K562 (cell line): ENCODE measurements around the gene GPR162. TPM values are rescaled to one million over a fixed set of nuclear protein-coding genes. Genes with fewer than 3 reads are reported as not detected.
A peak's percentile ranks its signal among the peaks of the same experiment; 100 is the strongest.

Experiments
- ARID1B ChIP-seq: fragments of 450-650 bp; IDR thresholded peaks from 2 replicates; pipeline ENCODE4 v1.6.1; 2016; ENCODE audit warnings: antibody characterized with exemption, mild to moderate bottlenecking, inconsistent platforms
- ARID2 ChIP-seq: fragments of 450-650 bp; IDR thresholded peaks from 2 replicates; pipeline ENCODE4 v1.6.1; 2017; ENCODE audit warnings: antibody characterized with exemption, mild to moderate bottlenecking
- BRF1 ChIP-seq: IDR thresholded peaks from 3 replicates; pipeline ENCODE4 v1.6.1; 2011; ENCODE audit warnings: borderline replicate concordance, mild to moderate bottlenecking; ENCODE audit not compliant: insufficient read length; ENCODE audit errors: extremely low read depth
- DNMT1 ChIP-seq: fragments of 450-650 bp; IDR thresholded peaks from 2 replicates; pipeline ENCODE4 v1.6.1; 2016; ENCODE audit warnings: antibody characterized with exemption, mild to moderate bottlenecking
- GTF2E2 ChIP-seq: fragments of 200-800 bp; sonication (Bioruptor generic); IDR thresholded peaks from 2 replicates; pipeline ENCODE4 v1.6.1; 2016; ENCODE audit warnings: missing genetic modification characterization, missing compliant biosample characterization
- KLF13 ChIP-seq: fragments of 450-650 bp; IDR thresholded peaks from 2 replicates; pipeline ENCODE4 v1.6.1; 2016; ENCODE audit warnings: missing genetic modification characterization, low read depth, mild to moderate bottlenecking, missing compliant biosample characterization, moderate library complexity, borderline replicate concordance
- MYBL2 ChIP-seq, 2 experiments: fragments of 450-650 bp in 1 of 2; sonication (generic) in 1 of 2; formaldehyde crosslinking in 1 of 2; IDR thresholded peaks; 2 replicates each; pipeline versions ENCODE4 v1.6.1 to v1.8.1; 2017 to 2022; ENCODE audit warnings: borderline replicate concordance in 1 of 2, inconsistent platforms in 1 of 2, low read depth in 1 of 2, mild to moderate bottlenecking in 1 of 2, missing genetic modification reagents in 1 of 2, moderate library complexity in 1 of 2
- RBM25 ChIP-seq: fragments of 200-400 bp; formaldehyde crosslinking; IDR thresholded peaks from 2 replicates; pipeline ENCODE4 v1.6.1; 2018; ENCODE audit warnings: low read length, low read depth, moderate library complexity; ENCODE audit not compliant: severe bottlenecking
- RFX5 ChIP-seq: IDR thresholded peaks from 2 replicates; pipeline ENCODE4 v1.6.1; 2011; ENCODE audit warnings: low read depth, mild to moderate bottlenecking, improper control_type of control experiment, low read length
- SMARCB1 ChIP-seq: IDR thresholded peaks from 2 replicates; pipeline ENCODE4 v1.6.1; 2011; ENCODE audit warnings: improper control_type of control experiment, low read depth; ENCODE audit not compliant: insufficient read length
- SRSF9 ChIP-seq: fragments of 200-400 bp; formaldehyde crosslinking; IDR thresholded peaks from 2 replicates; pipeline ENCODE4 v1.6.1; 2017; ENCODE audit warnings: low read depth, low read length, borderline replicate concordance
- TFAM ChIP-seq: fragments of 250-450 bp; sonication (Bioruptor Pico); conservative IDR thresholded peaks from 2 replicates; pipeline ENCODE4 v1.5.0; 2021; ENCODE audit warnings: mild to moderate bottlenecking, moderate library complexity
- XRCC3 ChIP-seq: fragments of 450-650 bp; IDR thresholded peaks from 2 replicates; pipeline ENCODE4 v1.6.1; 2017; ENCODE audit warnings: mild to moderate bottlenecking, moderate library complexity
- ZNF507 ChIP-seq: conservative IDR thresholded peaks from 2 replicates; pipeline ENCODE4 v1.6.1; 2017; ENCODE audit warnings: missing genetic modification characterization, missing compliant biosample characterization
- ZZZ3 ChIP-seq: fragments of 450-650 bp; IDR thresholded peaks from 2 replicates; pipeline ENCODE4 v1.6.1; 2016; ENCODE audit warnings: antibody characterized with exemption, mild to moderate bottlenecking, moderate library complexity
- polyA plus RNA-seq, 8 experiments: library from polyadenylated mRNA; depleted of rRNA in 4 of 8; stranded (reverse) in 5 of 8; unstranded in 3 of 8; fragments of >200 nt; fragmentation: Nextera tagmentation in 2 of 8; fragmentation: Illumina TruSeq in 1 of 8; extraction: Ambion mirVana in 2 of 8; extraction: Trizol in 1 of 8; gene quantifications; 2 replicates each; pipeline versions ENCODE4 v1.2.1 to v1.2.3, GENCODE V29; 2011 to 2014; ENCODE audit warnings: inconsistent platforms in 1 of 8, missing spikeins in 1 of 8
- total RNA-seq, 7 experiments: library from RNA; depleted of rRNA in 6 of 7; stranded (reverse); fragments of >200 nt in 6 of 7; fragmentation: Illumina TruSeq in 2 of 7; extraction: Trizol in 2 of 7; gene quantifications; 2 replicates each; pipeline versions ENCODE4 v1.2.1 to v1.2.3, GENCODE V29; 2011 to 2021; ENCODE audit warnings: low replicate concordance in 1 of 7
- TF ChIP-seq, protein P1 (sequence below): fragments of 450-650 bp; formaldehyde crosslinking; IDR thresholded peaks from 2 replicates; pipeline ENCODE4 v1.4.0; 2020; ENCODE audit warnings: mild to moderate bottlenecking, moderate library complexity
- TF ChIP-seq, protein P2 (sequence below), 2 experiments: fragments of 450-650 bp; conservative IDR thresholded peaks; 2 replicates each; pipeline ENCODE4 v1.6.1; 2017; ENCODE audit warnings: mild to moderate bottlenecking in 2 of 2, moderate library complexity in 2 of 2
- TF ChIP-seq, protein P3 (sequence below): sonication (generic); formaldehyde crosslinking; IDR thresholded peaks from 2 replicates; pipeline ENCODE4 v1.8.1; 2023; ENCODE audit warnings: mild to moderate bottlenecking, missing genetic modification reagents
- TF ChIP-seq, protein P4 (sequence below): sonication (generic); formaldehyde crosslinking; IDR thresholded peaks from 2 replicates; pipeline ENCODE4 v1.8.0; 2022; ENCODE audit warnings: mild to moderate bottlenecking, missing genetic modification reagents

The GPR162 gene
- total and polyA plus RNA-seq, 9 of the 15 experiments (the other 6 are each of a cell fraction or from before 2014, with no cell fraction given), result 0.65 to 1.8 (median 1.1) TPM; not detected in 2

DNA sequence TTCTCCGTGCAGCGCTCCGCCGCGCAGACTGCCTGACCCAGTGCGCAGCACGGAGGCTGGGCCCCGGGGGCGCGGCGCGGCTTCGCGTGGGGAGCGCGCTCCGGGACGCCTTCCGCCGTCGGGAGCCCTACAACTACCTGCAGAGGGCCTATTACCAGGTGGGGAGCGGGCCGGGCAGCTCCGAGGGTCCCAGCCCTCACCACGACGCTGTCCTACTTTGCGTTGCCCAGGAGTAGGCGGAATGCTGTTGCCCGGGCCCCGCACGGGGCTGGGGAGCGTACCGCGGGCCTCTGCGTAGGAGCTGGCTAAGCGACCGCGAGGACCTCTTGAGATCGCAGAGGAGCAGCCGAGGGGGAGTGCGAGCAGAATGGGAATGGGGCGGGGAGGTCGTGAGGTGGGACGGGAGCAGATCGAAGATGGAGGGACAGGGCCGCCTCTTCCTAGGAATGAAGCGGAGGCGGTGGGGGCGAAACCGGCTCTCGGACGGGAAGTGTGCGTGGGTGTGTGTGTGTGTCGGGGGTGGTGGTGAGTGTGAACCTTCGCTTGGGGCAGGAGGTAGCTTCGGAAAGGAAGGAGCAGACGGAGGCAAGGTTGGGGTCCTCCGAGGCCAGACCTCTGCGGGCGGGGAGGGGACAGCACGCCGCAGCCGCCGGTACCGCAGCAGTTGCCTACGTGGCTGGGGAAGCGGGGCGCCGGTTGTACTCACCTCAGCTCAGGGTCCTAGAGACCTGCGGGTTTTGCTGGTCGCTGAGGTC, 7.3 kb downstream of the GPR162 start (continued):
- TF ChIP-seq, protein P1, sequence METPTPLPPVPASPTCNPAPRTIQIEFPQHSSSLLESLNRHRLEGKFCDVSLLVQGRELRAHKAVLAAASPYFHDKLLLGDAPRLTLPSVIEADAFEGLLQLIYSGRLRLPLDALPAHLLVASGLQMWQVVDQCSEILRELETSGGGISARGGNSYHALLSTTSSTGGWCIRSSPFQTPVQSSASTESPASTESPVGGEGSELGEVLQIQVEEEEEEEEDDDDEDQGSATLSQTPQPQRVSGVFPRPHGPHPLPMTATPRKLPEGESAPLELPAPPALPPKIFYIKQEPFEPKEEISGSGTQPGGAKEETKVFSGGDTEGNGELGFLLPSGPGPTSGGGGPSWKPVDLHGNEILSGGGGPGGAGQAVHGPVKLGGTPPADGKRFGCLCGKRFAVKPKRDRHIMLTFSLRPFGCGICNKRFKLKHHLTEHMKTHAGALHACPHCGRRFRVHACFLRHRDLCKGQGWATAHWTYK (CRISPR knock-in tag), result no peak
- TF ChIP-seq SRSF9 (no peak), XRCC3 (no peak), SMARCB1 (no peak), KLF13 (no peak), RBM25 (no peak), ARID2 (no peak), DNMT1 (no peak), ARID1B (no peak), ZNF507 (tag) (no peak), MYBL2 (IDR thresholded peaks at IDR 0.05; ENCODE audit: low read depth) (no peak), MYBL2 (CRISPR knock-in tag; IDR thresholded peaks at IDR 0.05; ENCODE audit: borderline replicate concordance) (no peak), BRF1 (no peak), ZZZ3 (no peak), RFX5 (no peak), GTF2E2 (0 out of 2 replicates have a peak, but pooled peaks have one; percentile 38), TFAM (CRISPR knock-in tag) (no peak)
- TF ChIP-seq, protein P2, sequence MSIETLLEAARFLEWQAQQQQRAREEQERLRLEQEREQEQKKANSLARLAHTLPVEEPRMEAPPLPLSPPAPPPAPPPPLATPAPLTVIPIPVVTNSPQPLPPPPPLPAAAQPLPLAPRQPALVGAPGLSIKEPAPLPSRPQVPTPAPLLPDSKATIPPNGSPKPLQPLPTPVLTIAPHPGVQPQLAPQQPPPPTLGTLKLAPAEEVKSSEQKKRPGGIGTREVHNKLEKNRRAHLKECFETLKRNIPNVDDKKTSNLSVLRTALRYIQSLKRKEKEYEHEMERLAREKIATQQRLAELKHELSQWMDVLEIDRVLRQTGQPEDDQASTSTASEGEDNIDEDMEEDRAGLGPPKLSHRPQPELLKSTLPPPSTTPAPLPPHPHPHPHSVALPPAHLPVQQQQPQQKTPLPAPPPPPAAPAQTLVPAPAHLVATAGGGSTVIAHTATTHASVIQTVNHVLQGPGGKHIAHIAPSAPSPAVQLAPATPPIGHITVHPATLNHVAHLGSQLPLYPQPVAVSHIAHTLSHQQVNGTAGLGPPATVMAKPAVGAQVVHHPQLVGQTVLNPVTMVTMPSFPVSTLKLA (conservative IDR thresholded peaks at IDR 0.05), result peak in 1 of 2 experiments; percentile 26; a peak in 1 of 4 replicates
- TF ChIP-seq, protein P3, sequence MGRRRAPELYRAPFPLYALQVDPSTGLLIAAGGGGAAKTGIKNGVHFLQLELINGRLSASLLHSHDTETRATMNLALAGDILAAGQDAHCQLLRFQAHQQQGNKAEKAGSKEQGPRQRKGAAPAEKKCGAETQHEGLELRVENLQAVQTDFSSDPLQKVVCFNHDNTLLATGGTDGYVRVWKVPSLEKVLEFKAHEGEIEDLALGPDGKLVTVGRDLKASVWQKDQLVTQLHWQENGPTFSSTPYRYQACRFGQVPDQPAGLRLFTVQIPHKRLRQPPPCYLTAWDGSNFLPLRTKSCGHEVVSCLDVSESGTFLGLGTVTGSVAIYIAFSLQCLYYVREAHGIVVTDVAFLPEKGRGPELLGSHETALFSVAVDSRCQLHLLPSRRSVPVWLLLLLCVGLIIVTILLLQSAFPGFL, result no peak
- TF ChIP-seq, protein P4, sequence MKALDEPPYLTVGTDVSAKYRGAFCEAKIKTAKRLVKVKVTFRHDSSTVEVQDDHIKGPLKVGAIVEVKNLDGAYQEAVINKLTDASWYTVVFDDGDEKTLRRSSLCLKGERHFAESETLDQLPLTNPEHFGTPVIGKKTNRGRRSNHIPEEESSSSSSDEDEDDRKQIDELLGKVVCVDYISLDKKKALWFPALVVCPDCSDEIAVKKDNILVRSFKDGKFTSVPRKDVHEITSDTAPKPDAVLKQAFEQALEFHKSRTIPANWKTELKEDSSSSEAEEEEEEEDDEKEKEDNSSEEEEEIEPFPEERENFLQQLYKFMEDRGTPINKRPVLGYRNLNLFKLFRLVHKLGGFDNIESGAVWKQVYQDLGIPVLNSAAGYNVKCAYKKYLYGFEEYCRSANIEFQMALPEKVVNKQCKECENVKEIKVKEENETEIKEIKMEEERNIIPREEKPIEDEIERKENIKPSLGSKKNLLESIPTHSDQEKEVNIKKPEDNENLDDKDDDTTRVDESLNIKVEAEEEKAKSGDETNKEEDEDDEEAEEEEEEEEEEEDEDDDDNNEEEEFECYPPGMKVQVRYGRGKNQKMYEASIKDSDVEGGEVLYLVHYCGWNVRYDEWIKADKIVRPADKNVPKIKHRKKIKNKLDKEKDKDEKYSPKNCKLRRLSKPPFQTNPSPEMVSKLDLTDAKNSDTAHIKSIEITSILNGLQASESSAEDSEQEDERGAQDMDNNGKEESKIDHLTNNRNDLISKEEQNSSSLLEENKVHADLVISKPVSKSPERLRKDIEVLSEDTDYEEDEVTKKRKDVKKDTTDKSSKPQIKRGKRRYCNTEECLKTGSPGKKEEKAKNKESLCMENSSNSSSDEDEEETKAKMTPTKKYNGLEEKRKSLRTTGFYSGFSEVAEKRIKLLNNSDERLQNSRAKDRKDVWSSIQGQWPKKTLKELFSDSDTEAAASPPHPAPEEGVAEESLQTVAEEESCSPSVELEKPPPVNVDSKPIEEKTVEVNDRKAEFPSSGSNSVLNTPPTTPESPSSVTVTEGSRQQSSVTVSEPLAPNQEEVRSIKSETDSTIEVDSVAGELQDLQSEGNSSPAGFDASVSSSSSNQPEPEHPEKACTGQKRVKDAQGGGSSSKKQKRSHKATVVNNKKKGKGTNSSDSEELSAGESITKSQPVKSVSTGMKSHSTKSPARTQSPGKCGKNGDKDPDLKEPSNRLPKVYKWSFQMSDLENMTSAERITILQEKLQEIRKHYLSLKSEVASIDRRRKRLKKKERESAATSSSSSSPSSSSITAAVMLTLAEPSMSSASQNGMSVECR (CRISPR knock-in tag), result peak; percentile 51; the same call in 1 of the 2 replicates
